Stimulated activated CD8-positive, alpha-beta memory T cell treated with anti-CD3 and anti-CD28 coated beads, Interleukin-2, amount 100 ng/mL, for 1 hour (primary cell): ENCODE measurements around the gene CARD11.

Source experiments
- DNase-seq, 2 donors: peaks; one replicate each; pipeline ENCODE4 v3.0.0-alpha.2; 2020; ENCODE audit warnings: low read depth in 2 of 2

The CARD11 gene

DNA sequence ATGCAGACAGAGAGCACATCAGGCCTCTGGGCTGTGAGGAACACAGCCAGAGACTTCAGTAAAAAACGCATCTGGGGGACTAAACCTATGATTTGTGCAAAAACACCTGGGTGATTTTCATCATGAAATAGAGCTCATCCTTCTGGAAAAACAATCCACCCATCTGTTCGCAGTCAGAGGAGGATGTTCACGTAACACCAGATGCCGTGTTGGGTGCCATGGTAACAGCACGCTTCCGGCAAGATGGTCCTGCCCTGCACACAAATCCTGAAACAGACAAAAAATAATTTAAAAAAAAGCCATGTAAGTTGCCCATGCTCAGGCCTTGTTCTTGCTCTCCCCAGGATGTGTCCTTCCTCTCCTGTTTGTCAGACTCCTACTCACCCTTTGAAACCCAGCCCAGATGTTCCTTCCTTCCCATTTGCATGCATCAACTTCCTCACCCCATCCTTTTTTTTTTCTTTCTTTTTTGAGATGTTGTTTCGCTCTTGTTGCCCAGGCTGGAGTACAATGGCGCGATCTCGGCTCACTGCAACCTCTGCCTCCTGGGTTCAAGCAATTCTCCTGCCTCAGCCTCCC is 171.3 kb downstream of the CARD11 start:
- DNase-seq = no peak

- no peak for DNase-seq
Measured at GRCh38 chr7:2870471-2870931, 173.2 kb downstream of the CARD11 start.

GRCh38 chr7:2869981-2870380 is 173.7 kb downstream of the CARD11 start:
- no peak for DNase-seq

- DNase-seq = no peak
Measured at GRCh38 chr7:2866601-2867000, 177.1 kb downstream of the CARD11 start.

- DNase-seq = peak; percentile 45 to 56
Measured at GRCh38 chr7:2864999-2865670, 178.5 kb downstream of the CARD11 start.

DNA sequence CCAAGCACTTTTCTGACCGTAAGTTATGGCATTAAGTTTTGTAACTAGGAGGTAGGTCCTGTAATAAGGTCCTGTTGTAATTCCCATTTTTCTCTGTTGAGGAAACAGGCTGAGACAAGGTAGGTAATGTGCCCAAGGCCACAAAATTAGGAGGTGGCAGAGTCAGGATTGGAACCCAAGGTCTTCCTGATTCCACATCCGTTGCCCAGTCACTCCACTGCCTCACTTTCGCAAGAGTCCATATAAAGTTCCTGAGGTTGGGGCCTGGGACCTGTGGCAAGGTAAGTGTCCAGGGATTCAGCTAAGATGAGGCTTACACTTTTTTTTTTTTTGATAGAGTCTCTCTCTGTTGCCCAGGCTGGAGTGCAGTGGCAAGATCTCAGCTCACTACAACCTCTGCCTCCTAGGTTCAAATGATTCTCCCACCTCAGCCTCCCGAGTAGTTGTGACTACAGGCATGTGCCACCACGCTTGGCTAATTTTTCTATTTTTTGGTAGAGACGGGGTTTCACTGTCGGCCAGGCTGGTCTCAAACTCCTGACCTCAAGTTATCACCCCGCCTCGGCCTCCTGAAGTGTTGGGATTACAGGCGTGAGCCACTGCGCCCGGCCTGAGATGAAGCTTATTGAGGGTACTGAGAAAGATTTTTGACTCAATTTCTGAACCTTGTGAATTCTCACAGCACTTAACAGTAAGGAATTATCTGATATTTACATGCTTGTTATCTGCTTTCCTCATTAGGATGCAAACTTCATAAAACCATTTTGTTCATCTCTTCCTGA is 179.3 kb downstream of the CARD11 start:
- no peak for DNase-seq

- peak; percentile 50 to 59 for DNase-seq
Measured at GRCh38 chr7:2863461-2864066, 180.1 kb downstream of the CARD11 start.

DNA sequence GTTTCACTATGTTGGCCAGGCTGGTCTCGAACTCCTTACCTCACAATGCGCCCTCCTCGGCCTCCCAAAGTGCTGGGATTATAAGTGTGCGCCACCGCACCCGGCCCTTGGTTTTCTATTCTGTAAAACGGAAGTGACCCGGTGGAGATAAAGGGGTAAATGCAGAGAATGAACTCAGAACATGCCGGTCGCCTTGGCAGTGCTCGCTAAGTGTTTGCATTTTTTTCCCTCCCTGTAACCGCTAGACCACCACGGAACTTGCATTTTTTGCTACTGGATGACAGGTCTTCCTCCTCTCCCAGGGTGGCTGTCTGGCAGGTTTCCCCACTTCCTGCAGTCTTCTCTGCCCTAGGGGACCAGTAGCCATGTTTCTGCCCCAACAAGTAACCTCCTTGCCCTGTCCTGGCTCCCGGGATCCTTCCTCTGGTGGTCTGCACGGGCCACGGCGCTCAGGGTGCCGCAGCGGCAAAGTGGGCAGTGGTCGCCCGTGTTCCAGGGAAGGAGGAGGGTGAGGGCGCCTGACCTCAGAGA is 180.8 kb downstream of the CARD11 start:
- no peak for DNase-seq

- no peak for DNase-seq
Measured at GRCh38 chr7:2861509-2861908, 182.2 kb downstream of the CARD11 start.

- no peak for DNase-seq
Measured at GRCh38 chr7:2860627-2861133, 183.0 kb downstream of the CARD11 start.

DNA sequence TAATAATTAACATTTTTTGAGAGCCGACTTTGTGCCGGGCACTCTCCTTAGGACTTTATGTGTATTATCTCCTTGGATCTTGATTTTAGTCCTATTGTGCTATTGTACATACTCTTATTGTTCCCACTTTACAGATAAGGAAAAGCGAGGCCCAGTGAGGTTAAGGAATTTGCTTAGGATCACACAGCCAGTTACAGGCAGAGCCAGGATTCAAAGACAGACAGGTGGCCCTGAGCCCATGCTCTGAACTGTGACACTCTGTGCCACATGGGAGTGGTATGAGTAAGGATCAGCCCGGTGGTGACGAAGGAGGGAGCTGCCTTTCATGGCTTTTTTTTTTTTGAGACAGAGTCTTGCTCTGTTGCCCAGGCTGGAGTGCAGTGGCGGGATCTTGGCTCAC is 183.7 kb downstream of the CARD11 start:
- no peak for DNase-seq

DNA sequence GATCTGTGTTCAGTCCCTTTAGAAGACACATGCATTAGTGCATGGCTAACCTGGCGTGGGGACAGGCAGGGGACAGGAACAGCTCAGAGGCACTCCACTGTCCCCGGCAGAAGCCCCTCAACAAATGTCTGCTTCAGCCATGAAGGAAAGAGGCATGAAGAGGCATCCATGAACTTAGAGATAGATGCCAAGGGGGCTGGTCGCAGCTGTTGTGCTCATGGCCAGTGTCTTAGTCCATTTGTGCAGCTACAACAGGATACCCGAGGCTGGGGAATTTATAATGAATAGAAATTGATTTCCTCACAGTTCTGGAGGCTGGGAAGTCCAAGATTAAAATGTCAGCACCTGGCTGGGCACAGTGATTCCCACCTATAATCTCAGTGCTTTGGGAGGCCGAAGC is 185.0 kb downstream of the CARD11 start:
- DNase-seq = no peak

GRCh38 chr7:2856388-2857169 is 187.1 kb downstream of the CARD11 start:
- DNase-seq = no peak
